Activated T-cell treated with anti-CD3 and anti-CD28 coated beads, Interleukin-2, amount 50 U/mL, for 1 hour (primary cell): Measurements from ENCODE around the gene LSM2.
"Not testable (repeated sequence)": the region's sequence is repeated elsewhere in the genome, so short reads cannot be mapped to it uniquely, and the experiment has no call there.

Experiments
- DNase-seq: peaks from one replicate; pipeline ENCODE4 v3.0.0-alpha.2; 2020

LSM2 gene

GRCh38 chr6:31826793-31827285 is 20.1 kb upstream of the LSM2 start:
- peak; percentile 42 for DNase-seq

- DNase-seq = no peak
Observed at GRCh38 chr6:31825553-31825952, 18.8 kb upstream of the LSM2 start.

- DNase-seq = not testable (repeated sequence)
Observed at GRCh38 chr6:31823592-31824196, 16.9 kb upstream of the LSM2 start.

GRCh38 chr6:31822036-31822821 is 15.5 kb upstream of the LSM2 start:
- DNase-seq = peak; percentile 67

GRCh38 chr6:31821301-31822035 is 14.7 kb upstream of the LSM2 start:
- peak; percentile 58 for DNase-seq

GRCh38 chr6:31820399-31820798 is 13.6 kb upstream of the LSM2 start:
- DNase-seq = not testable (repeated sequence)

- no peak for DNase-seq
Observed at GRCh38 chr6:31819871-31820299, 13.1 kb upstream of the LSM2 start.

- not testable (repeated sequence) for DNase-seq
Observed at GRCh38 chr6:31817929-31818511, 11.3 kb upstream of the LSM2 start.

- DNase-seq = peak; percentile 55
Observed at GRCh38 chr6:31817133-31817928, 10.6 kb upstream of the LSM2 start.

- peak; percentile 61 for DNase-seq
Observed at GRCh38 chr6:31815025-31815838, 8.5 kb upstream of the LSM2 start, which contains the start of the genes HSPA1A and HSPA1L. TSS of gene HSPA1A (plus strand) at chr6:31815543. CDS start at chr6:31815757, 214 bp downstream. TSS of gene HSPA1L (minus strand) at chr6:31815283. CDS start at chr6:31811972, 3,311 bp downstream.

- peak; percentile 61 for DNase-seq
Observed at GRCh38 chr6:31814677-31815024, 7.9 kb upstream of the LSM2 start.

- no peak for DNase-seq
Observed at GRCh38 chr6:31813465-31813849, 6.7 kb upstream of the LSM2 start.

GRCh38 chr6:31811645-31812044 is 4.9 kb upstream of the LSM2 start:
- no peak for DNase-seq

GRCh38 chr6:31808599-31808998 is 1.8 kb upstream of the LSM2 start:
- not testable (repeated sequence) for DNase-seq

- DNase-seq = peak; percentile 28
Observed at GRCh38 chr6:31805939-31806469, 762 bp downstream of the LSM2 start.

- DNase-seq = not testable (repeated sequence)
Observed at GRCh38 chr6:31801031-31801927, 5.5 kb downstream of the LSM2 start.

- DNase-seq = no peak
Observed at GRCh38 chr6:31799781-31800180, 7.0 kb downstream of the LSM2 start.

- no peak for DNase-seq
Observed at GRCh38 chr6:31797588-31797987, 9.2 kb downstream of the LSM2 start.

GRCh38 chr6:31796993-31797385 is 9.8 kb downstream of the LSM2 start:
- DNase-seq = no peak
